NCI-H524 (cell line): ENCODE measurements around the gene PRR20D.
"Not testable (repeated sequence)": the region's sequence is repeated elsewhere in the genome, so short reads cannot be mapped to it uniquely, and the experiment has no call there.

Experiments
- DNase-seq, 2 experiments: peaks; one replicate each; lab custom pipeline; 2025; lab: John Stamatoyannopoulos, UW

The PRR20D gene

GRCh38 chr13:57160332-57160731 lies at the start of gene PRR20D:
TSS of gene PRR20D (plus strand) at chr13:57160632. CDS start at chr13:57161019, 387 bp downstream.
- not testable (repeated sequence) for DNase-seq

DNA sequence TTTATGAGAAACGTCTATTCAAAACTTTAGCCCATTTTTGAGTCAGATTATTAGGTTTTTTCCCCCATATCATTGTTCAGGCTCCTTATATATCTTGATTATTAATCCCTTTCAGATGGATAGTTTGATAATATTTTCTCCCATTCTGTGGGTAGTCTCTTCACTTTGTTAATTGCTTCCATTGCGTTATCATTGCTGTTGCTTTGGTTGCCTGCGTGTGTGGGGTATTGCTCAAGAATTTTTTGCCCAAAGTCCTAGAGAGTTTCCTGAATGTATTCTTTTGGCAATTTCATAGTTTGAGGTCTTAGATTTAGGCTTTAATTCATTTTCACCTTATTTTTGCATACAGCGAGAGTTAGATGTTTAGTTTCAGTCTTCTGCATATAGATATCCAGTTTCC lies 45.5 kb upstream of the PRR20D start:
- DNase-seq = no peak

DNA sequence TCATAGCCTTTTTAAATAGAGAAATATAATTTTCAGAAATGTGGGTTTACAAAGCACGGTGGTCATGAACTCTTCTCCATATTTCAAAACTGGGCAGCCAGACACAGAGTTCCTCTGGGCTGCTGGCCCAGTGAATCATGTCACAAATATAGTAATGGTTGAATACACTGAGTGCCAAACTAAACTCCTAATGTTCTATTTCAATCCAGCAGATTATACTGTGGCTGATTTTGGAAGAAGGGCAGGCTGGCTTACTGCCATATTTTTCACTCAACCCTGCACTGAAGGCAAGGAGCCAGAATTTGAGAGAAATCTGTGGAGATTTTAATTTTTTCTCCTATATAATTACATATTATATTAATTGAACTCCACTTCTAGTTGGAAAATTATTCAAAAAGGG lies 36.8 kb upstream of the PRR20D start:
- no peak for DNase-seq

DNA sequence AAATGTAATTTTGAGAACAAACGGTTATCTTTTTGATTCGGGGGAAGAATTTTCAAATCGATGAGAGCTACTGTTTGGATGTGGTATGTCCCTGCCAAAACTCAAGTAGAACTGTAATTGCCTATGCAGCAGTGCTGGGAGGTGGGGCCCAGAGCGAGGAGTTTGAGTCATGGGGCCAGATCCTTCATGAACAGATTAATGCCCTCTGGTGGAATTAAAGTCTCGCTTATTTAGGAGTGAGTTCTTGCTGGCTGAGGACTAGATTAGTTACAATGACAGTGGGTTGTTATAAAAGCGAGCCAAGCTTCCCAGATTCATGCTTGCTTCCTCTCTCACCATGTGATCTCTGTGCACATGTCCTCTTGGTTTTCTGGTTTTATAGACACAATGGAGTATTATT lies 31.5 kb upstream of the PRR20D start:
- DNase-seq = no peak

GRCh38 chr13:57136093-57136492 lies 24.3 kb upstream of the PRR20D start:
- no peak for DNase-seq

DNA sequence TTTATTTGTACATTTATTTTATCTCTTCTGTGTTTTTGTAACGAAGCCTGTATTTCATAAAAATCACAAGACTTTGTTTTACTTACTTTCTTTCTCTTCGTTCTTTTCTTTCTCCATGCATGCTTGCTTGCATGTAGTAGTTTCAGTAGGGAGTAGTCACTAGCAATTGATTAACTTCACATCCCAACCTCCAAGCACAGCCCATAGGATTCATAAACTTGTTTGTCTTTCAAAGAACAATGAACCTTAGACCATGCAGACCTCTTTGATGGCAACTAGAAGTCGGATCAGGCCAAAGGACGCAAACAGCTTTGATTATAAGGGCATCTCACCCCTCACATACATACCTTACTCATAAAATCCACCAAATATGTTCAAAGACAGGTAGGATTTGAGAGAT lies 22.8 kb upstream of the PRR20D start:
- no peak for DNase-seq

DNA sequence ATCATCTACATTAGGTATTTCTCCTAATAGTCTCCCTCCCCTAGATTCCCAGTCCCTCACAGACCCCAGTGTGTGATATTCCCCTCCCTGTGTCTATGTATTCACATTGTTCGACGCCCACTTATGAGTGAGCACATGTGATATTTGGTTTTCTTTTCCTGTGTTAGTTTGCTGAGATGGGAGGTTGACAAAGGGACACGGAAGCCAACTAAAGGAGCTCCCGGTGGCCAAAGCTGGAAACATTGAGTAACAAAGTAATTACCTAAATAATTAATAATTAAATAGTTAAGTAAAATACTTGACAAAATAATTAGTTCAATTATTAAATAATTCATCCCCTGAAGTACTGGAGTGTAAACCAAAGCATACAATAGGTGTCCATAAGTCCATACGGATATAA lies 21.4 kb upstream of the PRR20D start:
- DNase-seq = no peak

- DNase-seq = not testable (repeated sequence)
These were observed 20.7 kb upstream of the PRR20D start for GRCh38 chr13:57139781-57140180.

GRCh38 chr13:57140235-57140968 lies 20.0 kb upstream of the PRR20D start, which contains the start of gene PRR20A:
TSS of gene PRR20A (plus strand) at chr13:57140918. CDS start at chr13:57141305, 387 bp downstream.
- DNase-seq = not testable (repeated sequence)

DNA sequence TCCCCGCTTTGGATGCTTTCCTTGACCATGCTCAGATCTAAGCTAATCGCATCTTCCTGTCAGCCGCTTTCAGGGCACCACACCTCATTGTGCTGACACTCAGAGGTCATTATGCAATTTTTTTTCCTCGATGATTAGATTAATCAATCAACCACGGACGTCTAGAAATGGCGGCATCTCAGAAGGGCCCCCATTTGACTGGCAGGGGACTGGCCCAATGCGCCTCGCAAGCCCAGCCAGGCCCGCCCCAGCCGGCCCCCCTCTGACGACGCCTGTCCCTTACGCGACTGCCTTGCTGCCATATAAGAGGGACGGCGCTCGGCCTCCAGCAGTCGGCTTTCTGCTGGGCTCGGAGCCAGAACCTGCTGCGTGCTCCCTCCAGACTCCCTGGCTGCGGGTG lies 13.2 kb upstream of the PRR20D start, which contains the start of gene PRR20B:
PRR20B (plus strand) TSS at position 301 of the 400 bp plus-strand sequence. CDS start 387 bp downstream, outside the sequence.
- DNase-seq = not testable (repeated sequence)

- not testable (repeated sequence) for DNase-seq
These were observed 12.3 kb upstream of the PRR20D start for GRCh38 chr13:57148106-57148505.

DNA sequence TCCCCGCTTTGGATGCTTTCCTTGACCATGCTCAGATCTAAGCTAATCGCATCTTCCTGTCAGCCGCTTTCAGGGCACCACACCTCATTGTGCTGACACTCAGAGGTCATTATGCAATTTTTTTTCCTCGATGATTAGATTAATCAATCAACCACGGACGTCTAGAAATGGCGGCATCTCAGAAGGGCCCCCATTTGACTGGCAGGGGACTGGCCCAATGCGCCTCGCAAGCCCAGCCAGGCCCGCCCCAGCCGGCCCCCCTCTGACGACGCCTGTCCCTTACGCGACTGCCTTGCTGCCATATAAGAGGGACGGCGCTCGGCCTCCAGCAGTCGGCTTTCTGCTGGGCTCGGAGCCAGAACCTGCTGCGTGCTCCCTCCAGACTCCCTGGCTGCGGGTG lies 6.7 kb upstream of the PRR20D start, which contains the start of gene PRR20C:
PRR20C (plus strand) TSS at position 301 of the 400 bp plus-strand sequence. CDS start 387 bp downstream, outside the sequence.
- DNase-seq = not testable (repeated sequence)

GRCh38 chr13:57166897-57167296 lies 6.5 kb downstream of the PRR20D start, which contains the start of gene PRR20E:
TSS of gene PRR20E (plus strand) at chr13:57167197. CDS start at chr13:57167584, 387 bp downstream.
- DNase-seq = not testable (repeated sequence)

GRCh38 chr13:57191667-57192066 lies 31.2 kb downstream of the PRR20D start:
- DNase-seq = no peak

- no peak for DNase-seq
These were observed 52.6 kb downstream of the PRR20D start for GRCh38 chr13:57212989-57213388.
